Osteocyte (in vitro differentiated cells): ENCODE data around the gene MRPS11. TPM values are rescaled to one million over a fixed set of nuclear protein-coding genes. Genes with fewer than 3 reads are reported as not detected.

ENCODE experiments used
- DNase-seq: peaks from one replicate; pipeline ENCODE4 v3.0.0; 2021; ENCODE audit warnings: mixed read lengths; ENCODE audit not compliant: unreplicated experiment; ENCODE audit errors: extremely low spot score
- H3K27ac Mint-ChIP-seq: one replicate; pipeline ENCODE4 v1.8.0; 2021; ENCODE audit warnings: mild to moderate bottlenecking, mixed read lengths; ENCODE audit not compliant: unreplicated experiment
- H3K27me3 Mint-ChIP-seq: one replicate; pipeline ENCODE4 v1.8.0; 2021; ENCODE audit warnings: mixed read lengths; ENCODE audit not compliant: unreplicated experiment
- H3K36me3 Mint-ChIP-seq: one replicate; pipeline ENCODE4 v1.8.0; 2021; ENCODE audit warnings: mixed read lengths; ENCODE audit not compliant: unreplicated experiment
- H3K4me1 Mint-ChIP-seq: one replicate; pipeline ENCODE4 v1.8.0; 2021; ENCODE audit warnings: mixed read lengths; ENCODE audit not compliant: unreplicated experiment
- H3K4me3 Mint-ChIP-seq: one replicate; pipeline ENCODE4 v1.8.0; 2021; ENCODE audit warnings: mild to moderate bottlenecking, moderate library complexity, mixed read lengths; ENCODE audit not compliant: unreplicated experiment
- H3K9me3 Mint-ChIP-seq: one replicate; pipeline ENCODE4 v1.8.0; 2021; ENCODE audit warnings: mixed read lengths; ENCODE audit not compliant: unreplicated experiment
- total RNA-seq: library from RNA; stranded (reverse); gene quantifications from 2 replicates; pipeline ENCODE4 v1.2.1, GENCODE V29; 2021
- TF ChIP-seq, protein P1 (sequence below): fragments of 200-600 bp; sonication (generic); IDR thresholded peaks from 2 replicates; pipeline ENCODE4 v1.5.0; 2021; ENCODE audit warnings: antibody characterized with exemption, mild to moderate bottlenecking, moderate library complexity

The MRPS11 gene
- total RNA-seq, 1 donor from 2014 or later, result 41.9 TPM

DNA sequence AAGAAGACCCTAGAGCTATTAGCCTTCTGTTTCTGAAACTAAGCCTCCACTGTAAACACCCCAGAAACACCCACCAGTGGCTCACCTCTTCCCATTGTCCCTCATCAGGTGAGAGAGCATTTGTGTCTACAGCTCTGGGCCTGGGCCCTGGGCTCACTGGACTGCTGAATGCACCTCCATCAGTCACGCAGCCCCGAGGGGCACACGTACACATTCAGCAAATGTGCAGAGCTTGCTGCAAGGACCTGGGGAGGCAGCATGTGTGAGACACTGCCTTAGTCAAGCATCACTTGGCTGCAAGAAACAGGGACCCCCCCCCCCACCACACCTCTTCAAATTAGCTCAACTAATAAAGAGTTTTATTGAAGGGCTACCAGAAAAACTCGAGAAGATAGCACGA lies 29.3 kb upstream of the MRPS11 start:
- TF ChIP-seq, protein P1, sequence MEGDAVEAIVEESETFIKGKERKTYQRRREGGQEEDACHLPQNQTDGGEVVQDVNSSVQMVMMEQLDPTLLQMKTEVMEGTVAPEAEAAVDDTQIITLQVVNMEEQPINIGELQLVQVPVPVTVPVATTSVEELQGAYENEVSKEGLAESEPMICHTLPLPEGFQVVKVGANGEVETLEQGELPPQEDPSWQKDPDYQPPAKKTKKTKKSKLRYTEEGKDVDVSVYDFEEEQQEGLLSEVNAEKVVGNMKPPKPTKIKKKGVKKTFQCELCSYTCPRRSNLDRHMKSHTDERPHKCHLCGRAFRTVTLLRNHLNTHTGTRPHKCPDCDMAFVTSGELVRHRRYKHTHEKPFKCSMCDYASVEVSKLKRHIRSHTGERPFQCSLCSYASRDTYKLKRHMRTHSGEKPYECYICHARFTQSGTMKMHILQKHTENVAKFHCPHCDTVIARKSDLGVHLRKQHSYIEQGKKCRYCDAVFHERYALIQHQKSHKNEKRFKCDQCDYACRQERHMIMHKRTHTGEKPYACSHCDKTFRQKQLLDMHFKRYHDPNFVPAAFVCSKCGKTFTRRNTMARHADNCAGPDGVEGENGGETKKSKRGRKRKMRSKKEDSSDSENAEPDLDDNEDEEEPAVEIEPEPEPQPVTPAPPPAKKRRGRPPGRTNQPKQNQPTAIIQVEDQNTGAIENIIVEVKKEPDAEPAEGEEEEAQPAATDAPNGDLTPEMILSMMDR, result no peak
- Mint-ChIP-seq H3K36me3 (no peaks in the 10 kb centered on the region), H3K4me1 (no peaks in the 10 kb centered on the region), H3K27me3 (peaks cover 4% of the 10 kb centered on the region), H3K9me3 (peaks cover under 1% of the 10 kb centered on the region), H3K27ac (no peak overlapping the region), H3K4me3 (no peak overlapping the region)
- peak; percentile 68 for DNase-seq

DNA sequence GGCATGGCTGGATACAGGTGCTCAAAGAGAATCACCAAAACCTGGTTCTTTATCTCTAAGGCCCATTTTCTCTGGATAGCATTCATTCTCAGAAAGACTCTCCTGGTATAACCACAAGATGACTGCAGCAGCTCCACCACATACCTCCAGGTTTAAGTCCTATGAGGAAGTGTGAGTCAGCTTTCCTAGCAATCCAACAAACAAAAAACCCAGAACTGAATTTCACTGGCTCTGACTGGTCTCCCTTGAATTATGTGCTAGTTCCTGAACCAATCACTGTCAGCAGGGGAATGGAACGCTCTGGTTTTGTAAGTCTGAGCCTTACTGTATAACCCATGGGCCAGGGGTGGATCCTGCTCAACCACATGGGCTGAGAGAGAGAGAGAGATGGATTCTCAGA lies 27.5 kb upstream of the MRPS11 start:
- TF ChIP-seq, protein P1, result no peak
- peak; percentile 23 for DNase-seq
- H3K4me3 Mint-ChIP-seq, result no peak overlapping the region
- H3K4me1 Mint-ChIP-seq, result no peaks in the 10 kb centered on the region
- H3K36me3 Mint-ChIP-seq, result no peaks in the 10 kb centered on the region
- H3K27ac Mint-ChIP-seq, result no peak overlapping the region
- H3K27me3 Mint-ChIP-seq, result peaks cover 13% of the 10 kb centered on the region
- peaks cover 10% of the 10 kb centered on the region for H3K9me3 Mint-ChIP-seq

- H3K4me1 Mint-ChIP-seq, result no peaks in the 10 kb centered on the region
- no peak overlapping the region for H3K27ac Mint-ChIP-seq
- H3K9me3 Mint-ChIP-seq, result peaks cover 10% of the 10 kb centered on the region
- H3K27me3 Mint-ChIP-seq, result peaks cover 17% of the 10 kb centered on the region
- no peak overlapping the region for H3K4me3 Mint-ChIP-seq
- TF ChIP-seq, protein P1, result no peak
- peak; percentile 56 for DNase-seq
- no peaks in the 10 kb centered on the region for H3K36me3 Mint-ChIP-seq
These were observed 26.3 kb upstream of the MRPS11 start for GRCh38 chr15:88441076-88441730.

DNA sequence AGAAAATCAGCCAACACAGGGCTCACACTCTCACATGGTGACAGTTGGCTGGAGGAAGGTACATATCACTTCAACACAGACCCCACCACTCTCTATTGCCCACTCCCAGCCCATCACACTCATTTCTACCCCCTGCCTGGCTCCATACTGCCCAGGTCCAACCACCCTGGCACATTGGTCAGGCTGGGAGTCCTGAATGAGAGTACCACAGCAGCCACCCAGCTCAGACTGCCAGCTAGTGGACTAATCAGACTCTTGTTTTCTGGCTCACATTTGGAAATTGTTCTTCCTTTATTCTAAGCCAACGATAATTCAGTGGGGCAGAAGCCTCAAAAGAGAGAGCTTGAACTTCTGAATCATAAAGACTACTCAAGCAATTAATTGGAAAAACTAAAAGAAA lies 20.3 kb upstream of the MRPS11 start:
- Mint-ChIP-seq H3K4me3 (no peak overlapping the region), H3K4me1 (no peaks in the 10 kb centered on the region), H3K36me3 (no peaks in the 10 kb centered on the region), H3K27me3 (peaks cover 32% of the 10 kb centered on the region), H3K9me3 (peaks cover 10% of the 10 kb centered on the region), H3K27ac (no peak overlapping the region)
- DNase-seq, result peak; percentile 64
- TF ChIP-seq, protein P1, result no peak

- Mint-ChIP-seq H3K36me3 (no peaks in the 10 kb centered on the region), H3K27me3 (peaks cover 32% of the 10 kb centered on the region), H3K9me3 (peaks cover 10% of the 10 kb centered on the region), H3K27ac (no peak overlapping the region), H3K4me1 (no peaks in the 10 kb centered on the region), H3K4me3 (no peak overlapping the region)
- DNase-seq, result peak; percentile 27
- TF ChIP-seq, protein P1, result no peak
These were observed 19.8 kb upstream of the MRPS11 start for GRCh38 chr15:88447741-88448140.
